DMS114 treated with DMSO at 0.1 percent for 48 hours (cell line): Measurements from ENCODE around the gene KCNMB3.

Experiments used
- DNase-seq: peaks from one replicate; lab custom pipeline; 2025; ENCODE audit not compliant: unreplicated experiment; lab: John Stamatoyannopoulos, UW

Gene KCNMB3

GRCh38 chr3:179200790-179201189, 50.1 kb downstream of the KCNMB3 start:
- no peak for DNase-seq

- DNase-seq: no peak
Measured at GRCh38 chr3:179196700-179197099, 54.2 kb downstream of the KCNMB3 start.

- no peak for DNase-seq
Measured at GRCh38 chr3:179196098-179196497, 54.8 kb downstream of the KCNMB3 start.

- DNase-seq: no peak
Measured at GRCh38 chr3:179194931-179195330, 56.0 kb downstream of the KCNMB3 start.
